ENCODE data around the gene SMG6.

DNA sequence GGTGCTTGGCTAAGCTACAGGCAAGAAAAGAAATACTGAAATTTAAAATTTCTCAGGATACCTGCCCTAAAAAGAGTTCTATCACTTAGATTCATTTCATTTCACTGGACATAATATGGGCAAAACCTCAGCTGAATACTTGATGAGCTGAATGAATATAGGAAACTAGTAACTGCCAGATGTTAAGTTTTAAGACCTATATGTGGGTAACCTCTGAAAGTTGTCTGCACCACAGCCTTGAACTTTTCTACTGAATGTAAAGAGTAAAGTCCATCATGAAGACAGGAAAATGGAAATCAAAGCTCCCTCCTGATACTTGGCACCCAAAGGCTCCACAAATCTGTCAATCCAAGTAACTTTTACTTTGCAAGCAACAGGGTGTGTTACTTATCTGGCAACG, 197.9 kb downstream of the SMG6 start:
- TF ChIP-seq, protein P1, sequence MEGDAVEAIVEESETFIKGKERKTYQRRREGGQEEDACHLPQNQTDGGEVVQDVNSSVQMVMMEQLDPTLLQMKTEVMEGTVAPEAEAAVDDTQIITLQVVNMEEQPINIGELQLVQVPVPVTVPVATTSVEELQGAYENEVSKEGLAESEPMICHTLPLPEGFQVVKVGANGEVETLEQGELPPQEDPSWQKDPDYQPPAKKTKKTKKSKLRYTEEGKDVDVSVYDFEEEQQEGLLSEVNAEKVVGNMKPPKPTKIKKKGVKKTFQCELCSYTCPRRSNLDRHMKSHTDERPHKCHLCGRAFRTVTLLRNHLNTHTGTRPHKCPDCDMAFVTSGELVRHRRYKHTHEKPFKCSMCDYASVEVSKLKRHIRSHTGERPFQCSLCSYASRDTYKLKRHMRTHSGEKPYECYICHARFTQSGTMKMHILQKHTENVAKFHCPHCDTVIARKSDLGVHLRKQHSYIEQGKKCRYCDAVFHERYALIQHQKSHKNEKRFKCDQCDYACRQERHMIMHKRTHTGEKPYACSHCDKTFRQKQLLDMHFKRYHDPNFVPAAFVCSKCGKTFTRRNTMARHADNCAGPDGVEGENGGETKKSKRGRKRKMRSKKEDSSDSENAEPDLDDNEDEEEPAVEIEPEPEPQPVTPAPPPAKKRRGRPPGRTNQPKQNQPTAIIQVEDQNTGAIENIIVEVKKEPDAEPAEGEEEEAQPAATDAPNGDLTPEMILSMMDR (IDR thresholded peaks at IDR 0.05; ENCODE audit: insufficient read depth, low read depth, low read length) = no peak
- TF ChIP-seq EZH2 (IDR thresholded peaks at IDR 0.05; ENCODE audit: insufficient read depth, low read length) = no peak

All from astrocyte (in vitro differentiated cells and primary cell).